AML-193 (cell line): ENCODE measurements around the gene DNAI7.

ENCODE experiments used
- DNase-seq, 2 experiments: peaks; one replicate each; lab custom pipeline; 2025; lab: John Stamatoyannopoulos, UW

DNAI7 gene

GRCh38 chr12:25100194-25101091 is 94.5 kb downstream of the DNAI7 start:
- no peak for DNase-seq

GRCh38 chr12:25099010-25099409 is 96.0 kb downstream of the DNAI7 start:
- DNase-seq, result no peak

GRCh38 chr12:25089738-25090137 is 105.2 kb downstream of the DNAI7 start:
- no peak for DNase-seq

GRCh38 chr12:25087596-25087995 is 107.4 kb downstream of the DNAI7 start:
- DNase-seq, result no peak

GRCh38 chr12:25084816-25085215 is 110.1 kb downstream of the DNAI7 start:
- no peak for DNase-seq

GRCh38 chr12:25083211-25083610 is 111.7 kb downstream of the DNAI7 start:
- no peak for DNase-seq

- no peak for DNase-seq
Observed at GRCh38 chr12:25082628-25083027, 112.3 kb downstream of the DNAI7 start.

GRCh38 chr12:25079393-25079792 is 115.6 kb downstream of the DNAI7 start:
- DNase-seq, result no peak

- DNase-seq, result no peak
Observed at GRCh38 chr12:25074954-25075353, 120.0 kb downstream of the DNAI7 start.

- DNase-seq, result no peak
Observed at GRCh38 chr12:25074113-25074512, 120.8 kb downstream of the DNAI7 start.

- no peak for DNase-seq
Observed at GRCh38 chr12:25072906-25073650, 121.9 kb downstream of the DNAI7 start.

GRCh38 chr12:25071366-25071765 is 123.6 kb downstream of the DNAI7 start:
- no peak for DNase-seq

GRCh38 chr12:25069224-25069623 is 125.7 kb downstream of the DNAI7 start:
- no peak for DNase-seq

GRCh38 chr12:25065035-25065434 is 129.9 kb downstream of the DNAI7 start:
- no peak for DNase-seq

GRCh38 chr12:25063873-25064628 is 130.9 kb downstream of the DNAI7 start:
- DNase-seq, result no peak

- no peak for DNase-seq
Observed at GRCh38 chr12:25058658-25059058, 136.3 kb downstream of the DNAI7 start.
